Measurements from ENCODE around the gene TRAPPC5.

TRAPPC5 gene

GRCh38 chr19:7674010-7675005 is 6.3 kb upstream of the TRAPPC5 start:
- no peak for DNase-seq (ENCODE audit: low spot score)
- Mint-ChIP-seq H3K9me3 (peaks cover 4% of the 10 kb centered on the region), H3K4me1 (ENCODE audit: low read depth) (peaks cover 25% of the 10 kb centered on the region), H3K27ac (no peak overlapping the region), H3K27me3 (ENCODE audit: low read depth) (peaks cover 32% of the 10 kb centered on the region), H3K36me3 (ENCODE audit: low read depth) (no peaks in the 10 kb centered on the region), H3K4me3 (no peak overlapping the region)

- Mint-ChIP-seq H3K27ac (no peak overlapping the region), H3K36me3 (ENCODE audit: low read depth) (no peaks in the 10 kb centered on the region), H3K4me1 (ENCODE audit: low read depth) (peaks cover 25% of the 10 kb centered on the region), H3K4me3 (peak overlapping the region; percentile 41), H3K27me3 (ENCODE audit: low read depth) (peaks cover 20% of the 10 kb centered on the region), H3K9me3 (peaks cover 4% of the 10 kb centered on the region)
- no peak for DNase-seq (ENCODE audit: low spot score)
Observed at GRCh38 chr19:7676376-7676775, 4.3 kb upstream of the TRAPPC5 start.

- Mint-ChIP-seq H3K27me3 (ENCODE audit: low read depth) (peaks cover 17% of the 10 kb centered on the region), H3K9me3 (peaks cover 4% of the 10 kb centered on the region), H3K27ac (no peak within 1 kb of the TSS), H3K4me3 (peak within 1 kb of the TSS; percentile 41), H3K4me1 (ENCODE audit: low read depth) (peaks cover 28% of the 10 kb centered on the region), H3K36me3 (ENCODE audit: low read depth) (no peaks in the 10 kb centered on the region)
- no peak for DNase-seq (ENCODE audit: low spot score)
Observed at GRCh38 chr19:7676854-7677253, 3.8 kb upstream of the TRAPPC5 start, which contains the start of gene MCEMP1. TSS of gene MCEMP1 (plus strand) at chr19:7677090. CDS start at chr19:7677121, 31 bp downstream.

GRCh38 chr19:7677669-7678311 is 2.8 kb upstream of the TRAPPC5 start:
- H3K27me3 Mint-ChIP-seq (ENCODE audit: low read depth), result peaks cover 16% of the 10 kb centered on the region

GRCh38 chr19:7678971-7679751 is 1.5 kb upstream of the TRAPPC5 start:
- Mint-ChIP-seq H3K27me3 (ENCODE audit: low read depth) (peaks cover 16% of the 10 kb centered on the region), H3K4me1 (ENCODE audit: low read depth) (peaks cover 29% of the 10 kb centered on the region), H3K36me3 (ENCODE audit: low read depth) (peaks cover 4% of the 10 kb centered on the region), H3K9me3 (peaks cover under 1% of the 10 kb centered on the region), H3K27ac (peak overlapping the region; percentile 33), H3K4me3 (peak overlapping the region; percentile 30)
- peak; percentile 67 for DNase-seq (ENCODE audit: low spot score)

More at GRCh38 chr19:7677669-7678311, 2.8 kb upstream of the TRAPPC5 start:
- Mint-ChIP-seq H3K36me3 (ENCODE audit: low read depth) (peaks cover 2% of the 10 kb centered on the region), H3K4me1 (ENCODE audit: low read depth) (peaks cover 29% of the 10 kb centered on the region), H3K27ac (no peak overlapping the region), H3K9me3 (peaks cover 4% of the 10 kb centered on the region), H3K4me3 (no peak overlapping the region)
- DNase-seq (ENCODE audit: low spot score), result no peak

GRCh38 chr19:7679771-7680605 is 645 bp upstream of the TRAPPC5 start:
- Mint-ChIP-seq H3K36me3 (ENCODE audit: low read depth) (peaks cover 4% of the 10 kb centered on the region), H3K27me3 (ENCODE audit: low read depth) (peaks cover 13% of the 10 kb centered on the region), H3K9me3 (no peaks in the 10 kb centered on the region), H3K4me1 (ENCODE audit: low read depth) (peaks cover 27% of the 10 kb centered on the region), H3K4me3 (peak overlapping the region; percentile 61), H3K27ac (peak overlapping the region; percentile 62)
- no peak for DNase-seq (ENCODE audit: low spot score)

- peaks cover 7% of the 10 kb centered on the region for H3K36me3 Mint-ChIP-seq (ENCODE audit: low read depth)
- H3K9me3 Mint-ChIP-seq, result no peaks in the 10 kb centered on the region
- H3K4me3 Mint-ChIP-seq, result peak overlapping the region; percentile 90
- peaks cover 22% of the 10 kb centered on the region for H3K4me1 Mint-ChIP-seq (ENCODE audit: low read depth)
- peaks cover 9% of the 10 kb centered on the region for H3K27me3 Mint-ChIP-seq (ENCODE audit: low read depth)
- peak overlapping the region; percentile 93 for H3K27ac Mint-ChIP-seq
- peak; percentile 78 for DNase-seq (ENCODE audit: low spot score)
Observed at GRCh38 chr19:7681340-7682174, 924 bp downstream of the TRAPPC5 start.

- Mint-ChIP-seq H3K9me3 (no peaks in the 10 kb centered on the region), H3K4me1 (ENCODE audit: low read depth) (peaks cover 17% of the 10 kb centered on the region), H3K27ac (no peak overlapping the region), H3K36me3 (ENCODE audit: low read depth) (peaks cover 7% of the 10 kb centered on the region), H3K4me3 (peak overlapping the region; percentile 90), H3K27me3 (ENCODE audit: low read depth) (peaks cover 4% of the 10 kb centered on the region)
- DNase-seq (ENCODE audit: low spot score), result no peak
Observed at GRCh38 chr19:7682175-7682855, 1.7 kb downstream of the TRAPPC5 start.

- peaks cover 7% of the 10 kb centered on the region for H3K36me3 Mint-ChIP-seq (ENCODE audit: low read depth)
- peaks cover 4% of the 10 kb centered on the region for H3K4me1 Mint-ChIP-seq (ENCODE audit: low read depth)
- no peaks in the 10 kb centered on the region for H3K27me3 Mint-ChIP-seq (ENCODE audit: low read depth)
- no peaks in the 10 kb centered on the region for H3K9me3 Mint-ChIP-seq
- no peak overlapping the region for H3K27ac Mint-ChIP-seq
- DNase-seq (ENCODE audit: low spot score), result no peak
- H3K4me3 Mint-ChIP-seq, result no peak overlapping the region
Observed at GRCh38 chr19:7685546-7686445, 5.2 kb downstream of the TRAPPC5 start.

GRCh38 chr19:7687177-7687576 is 6.5 kb downstream of the TRAPPC5 start:
- Mint-ChIP-seq H3K4me3 (no peak overlapping the region), H3K36me3 (ENCODE audit: low read depth) (peaks cover 7% of the 10 kb centered on the region), H3K9me3 (no peaks in the 10 kb centered on the region), H3K4me1 (ENCODE audit: low read depth) (no peaks in the 10 kb centered on the region), H3K27me3 (ENCODE audit: low read depth) (no peaks in the 10 kb centered on the region), H3K27ac (no peak overlapping the region)
- no peak for DNase-seq (ENCODE audit: low spot score)

- H3K4me1 Mint-ChIP-seq (ENCODE audit: low read depth), result no peaks in the 10 kb centered on the region
- H3K27ac Mint-ChIP-seq, result no peak overlapping the region
- no peak for DNase-seq (ENCODE audit: low spot score)
- no peaks in the 10 kb centered on the region for H3K9me3 Mint-ChIP-seq
- H3K27me3 Mint-ChIP-seq (ENCODE audit: low read depth), result no peaks in the 10 kb centered on the region
- no peak overlapping the region for H3K4me3 Mint-ChIP-seq
- peaks cover 3% of the 10 kb centered on the region for H3K36me3 Mint-ChIP-seq (ENCODE audit: low read depth)
Observed at GRCh38 chr19:7689165-7689564, 8.5 kb downstream of the TRAPPC5 start.
